ENCODE measurements around the gene GRPEL1. TPM values are rescaled to one million over a fixed set of nuclear protein-coding genes. Genes with fewer than 3 reads are reported as not detected.

GRPEL1 gene
- total and polyA plus RNA-seq, 3 donors from 2014 or later, result 40.8 to 88.6 (median 58.5) TPM

- WGBS, 2 donors, result 91% methylated on average over 20 of the region's 20 CpGs
- Histone ChIP-seq H3K4me1 (peaks cover 7% of the 10 kb centered on the region), H3K9me3 (no peaks in the 10 kb centered on the region), H3K27ac (no peak overlapping the region), H3K36me3 (ENCODE audit: low read depth, missing control alignments) (no peaks in the 10 kb centered on the region), H3K4me3 (no peak overlapping the region), H3K27me3 (no peaks in the 10 kb centered on the region)
- intact Hi-C loops (cut with DNase I; ENCODE audit: low total_unique reads), result no loop called here
- DNase-seq, result no peak
- TF ChIP-seq CTCF (IDR thresholded peaks at IDR 0.05), result no peak
- TF ChIP-seq POLR2A (IDR thresholded peaks at IDR 0.05), result no peak
Observed at GRCh38 chr4:7060346-7061150, 7.3 kb downstream of the GRPEL1 start.

- Histone ChIP-seq H3K36me3 (ENCODE audit: low read depth, missing control alignments) (no peaks in the 10 kb centered on the region), H3K27me3 (no peaks in the 10 kb centered on the region), H3K27ac (no peak overlapping the region), H3K9me3 (no peaks in the 10 kb centered on the region), H3K4me1 (peaks cover 11% of the 10 kb centered on the region), H3K4me3 (no peak overlapping the region)
- TF ChIP-seq POLR2A (IDR thresholded peaks at IDR 0.05), result no peak
- intact Hi-C loops (cut with DNase I; ENCODE audit: low total_unique reads), result no loop called here
- no peak for DNase-seq
- WGBS, 2 donors, result 88 to 93% methylated on average over 11 of the region's 11 CpGs
Observed at GRCh38 chr4:7059662-7060061, 8.2 kb downstream of the GRPEL1 start.

- H3K27ac ChIP-seq, result no peak overlapping the region
- no peaks in the 10 kb centered on the region for H3K27me3 ChIP-seq
- intact Hi-C loops (cut with DNase I; ENCODE audit: low total_unique reads), result no loop called here
- no peak overlapping the region for H3K4me3 ChIP-seq
- WGBS, 2 donors, result 81 to 97% methylated on average over 3 of the region's 3 CpGs
- no peaks in the 10 kb centered on the region for H3K36me3 ChIP-seq (ENCODE audit: low read depth, missing control alignments)
- H3K9me3 ChIP-seq, result no peaks in the 10 kb centered on the region
- TF ChIP-seq CTCF (IDR thresholded peaks at IDR 0.05) (no peak), POLR2A (IDR thresholded peaks at IDR 0.05) (no peak)
- no peak for DNase-seq
- H3K4me1 ChIP-seq, result peaks cover 11% of the 10 kb centered on the region
Observed at GRCh38 chr4:7058792-7059191, 9.1 kb downstream of the GRPEL1 start.

GRCh38 chr4:7055990-7056325, 11.9 kb downstream of the GRPEL1 start:
- intact Hi-C loops (cut with DNase I; ENCODE audit: low total_unique reads), result no loop called here
- Histone ChIP-seq H3K27ac (peak overlapping the region in 1 of 2 donors; percentile 19), H3K9me3 (no peaks in the 10 kb centered on the region), H3K36me3 (ENCODE audit: low read depth, missing control alignments) (no peaks in the 10 kb centered on the region), H3K4me3 (no peak overlapping the region), H3K4me1 (peaks cover 28% of the 10 kb centered on the region), H3K27me3 (no peaks in the 10 kb centered on the region)
- no peak for DNase-seq
- TF ChIP-seq CTCF (IDR thresholded peaks at IDR 0.05), result no peak
- WGBS, 2 donors, result 58 to 72% methylated on average over 10 of the region's 10 CpGs

GRCh38 chr4:7055111-7055989, 12.5 kb downstream of the GRPEL1 start:
- Histone ChIP-seq H3K9me3 (no peaks in the 10 kb centered on the region), H3K36me3 (ENCODE audit: low read depth, missing control alignments) (no peaks in the 10 kb centered on the region), H3K27ac (peak overlapping the region in 1 of 2 donors; percentile 15), H3K27me3 (no peaks in the 10 kb centered on the region), H3K4me1 (peaks cover 34% of the 10 kb centered on the region), H3K4me3 (no peak overlapping the region)
- WGBS, 2 donors, result 65% methylated on average over 22 to 31 of the region's 31 CpGs
- intact Hi-C loops (cut with DNase I; ENCODE audit: low total_unique reads), result no loop called here
- TF ChIP-seq CTCF (IDR thresholded peaks at IDR 0.05) (no peak), POLR2A (IDR thresholded peaks at IDR 0.05) (no peak)
- no peak for DNase-seq

Measured in testis (tissue), 3 donors.